ENCODE measurements around the gene C11orf21.

- TF ChIP-seq POLR2A (IDR thresholded peaks at IDR 0.05), result no peak
- no peak for TF ChIP-seq CTCF (IDR thresholded peaks at IDR 0.05)
These were observed 42.3 kb downstream of the C11orf21 start for GRCh38 chr11:2259466-2259830.

Data from adrenal gland (tissue), 5 donors.